HepG2 (cell line): ENCODE data around the gene GRK6. TPM values are rescaled to one million over a fixed set of nuclear protein-coding genes. Genes with fewer than 3 reads are reported as not detected.

Source experiments
- AGO1 ChIP-seq: fragments of 200-400 bp; formaldehyde crosslinking; IDR thresholded peaks from 2 replicates; pipeline ENCODE4 v1.6.1; 2017; ENCODE audit warnings: mild to moderate bottlenecking, low read depth, low read length, moderate library complexity; ENCODE audit not compliant: poor library complexity, severe bottlenecking
- FOXA1 ChIP-seq, 2 experiments: fragments of 450-650 bp in 1 of 2; sonication (generic) in 1 of 2; formaldehyde crosslinking in 1 of 2; IDR thresholded peaks; 2 replicates each; pipeline versions ENCODE4 v1.4.0 to v1.6.1; 2016 to 2020; ENCODE audit warnings: missing genetic modification reagents in 1 of 2
- GATAD1 ChIP-seq: IDR thresholded peaks from 2 replicates; pipeline ENCODE4 v1.6.1; 2016; ENCODE audit warnings: missing genetic modification reagents, missing compliant biosample characterization
- GTF3A ChIP-seq: sonication (generic); formaldehyde crosslinking; conservative IDR thresholded peaks from 2 replicates; pipeline ENCODE4 v1.4.0; 2020; ENCODE audit warnings: mild to moderate bottlenecking, missing genetic modification reagents
- NCOR1 ChIP-seq: fragments of 200-600 bp; sonication (generic); IDR thresholded peaks from 2 replicates; pipeline ENCODE4 v1.7.0; 2017; ENCODE audit warnings: antibody characterized with exemption, low read length, borderline replicate concordance
- NPAS2 ChIP-seq: sonication (generic); formaldehyde crosslinking; IDR thresholded peaks from 2 replicates; pipeline ENCODE4 v1.8.0; 2022; ENCODE audit warnings: mild to moderate bottlenecking, missing genetic modification reagents, borderline replicate concordance
- RFXANK ChIP-seq: IDR thresholded peaks from 2 replicates; pipeline ENCODE4 v1.6.1; 2016
- SNAPC2 ChIP-seq: sonication (generic); formaldehyde crosslinking; IDR thresholded peaks from 2 replicates; pipeline ENCODE4 v1.8.1; 2022; ENCODE audit warnings: mild to moderate bottlenecking, missing genetic modification reagents
- TAF1 ChIP-seq: sonication (generic); formaldehyde crosslinking; IDR thresholded peaks from 2 replicates; pipeline ENCODE4 v1.4.0; 2020; ENCODE audit warnings: missing genetic modification reagents
- ZKSCAN5 ChIP-seq: sonication (generic); formaldehyde crosslinking; IDR thresholded peaks from 2 replicates; pipeline ENCODE4 v1.5.1; 2020; ENCODE audit warnings: mild to moderate bottlenecking, missing genetic modification reagents
- ZMYM3 ChIP-seq: sonication (generic); formaldehyde crosslinking; IDR thresholded peaks from 2 replicates; pipeline ENCODE4 v1.5.1; 2020; ENCODE audit warnings: mild to moderate bottlenecking, missing genetic modification reagents
- ZNF337 ChIP-seq: sonication (generic); formaldehyde crosslinking; IDR thresholded peaks from 2 replicates; pipeline ENCODE4 v1.5.1; 2020; ENCODE audit warnings: missing genetic modification reagents, low read depth, mild to moderate bottlenecking, borderline replicate concordance
- ZNF343 ChIP-seq: sonication (generic); formaldehyde crosslinking; IDR thresholded peaks from 2 replicates; pipeline ENCODE4 v1.4.0; 2020; ENCODE audit warnings: mild to moderate bottlenecking, missing genetic modification reagents
- ZNF362 ChIP-seq: sonication (generic); formaldehyde crosslinking; IDR thresholded peaks from 2 replicates; pipeline ENCODE4 v1.4.0; 2020; ENCODE audit warnings: missing genetic modification reagents, mild to moderate bottlenecking, borderline replicate concordance
- ZNF432 ChIP-seq: sonication (generic); formaldehyde crosslinking; IDR thresholded peaks from 2 replicates; pipeline ENCODE4 v1.5.0; 2020; ENCODE audit warnings: missing genetic modification reagents, mild to moderate bottlenecking, borderline replicate concordance
- ZNF598 ChIP-seq: sonication (generic); formaldehyde crosslinking; IDR thresholded peaks from 2 replicates; pipeline ENCODE4 v1.5.1; 2020; ENCODE audit warnings: mild to moderate bottlenecking, missing genetic modification reagents, borderline replicate concordance
- ZNF761 ChIP-seq: sonication (generic); formaldehyde crosslinking; conservative IDR thresholded peaks from 2 replicates; pipeline ENCODE4 v1.4.0; 2020; ENCODE audit warnings: mild to moderate bottlenecking, missing genetic modification reagents
- polyA plus RNA-seq, 8 experiments: library from polyadenylated mRNA; depleted of rRNA in 3 of 8; stranded (reverse) in 7 of 8; unstranded in 1 of 8; fragments of >200 nt; fragmentation: Illumina TruSeq in 4 of 8; extraction: Trizol in 4 of 8; gene quantifications; 2 replicates each; pipeline versions ENCODE4 v1.2.1 to v1.2.3, GENCODE V29; 2011 to 2016; ENCODE audit warnings: low read depth in 4 of 8, missing spikeins in 1 of 8, mixed read lengths in 1 of 8; ENCODE audit not compliant: insufficient read depth in 1 of 8
- total RNA-seq, 5 experiments: library from RNA; depleted of rRNA; stranded (reverse); fragments of >200 nt; fragmentation: Illumina TruSeq; extraction: Trizol; gene quantifications; 2 replicates each; pipeline ENCODE4 v1.2.3, GENCODE V29; 2016; ENCODE audit warnings: low read depth in 1 of 5
- TF ChIP-seq, protein P1 (sequence below): IDR thresholded peaks from 2 replicates; pipeline ENCODE4 v1.6.1; 2016; ENCODE audit warnings: low read depth, control low read depth
- TF ChIP-seq, protein P2 (sequence below): sonication (generic); formaldehyde crosslinking; IDR thresholded peaks from 2 replicates; pipeline ENCODE4 v1.4.0; 2020; ENCODE audit warnings: mild to moderate bottlenecking, missing genetic modification reagents, borderline replicate concordance
- TF ChIP-seq, protein P3 (sequence below): sonication (generic); formaldehyde crosslinking; IDR thresholded peaks from 2 replicates; pipeline ENCODE4 v1.5.1; 2020; ENCODE audit warnings: missing genetic modification reagents, mild to moderate bottlenecking, borderline replicate concordance

GRK6 gene
- total and polyA plus RNA-seq, 2 of the 13 experiments (the other 11 are each of a cell fraction or from before 2014, with no cell fraction given): 13.2 to 19.9 TPM

DNA sequence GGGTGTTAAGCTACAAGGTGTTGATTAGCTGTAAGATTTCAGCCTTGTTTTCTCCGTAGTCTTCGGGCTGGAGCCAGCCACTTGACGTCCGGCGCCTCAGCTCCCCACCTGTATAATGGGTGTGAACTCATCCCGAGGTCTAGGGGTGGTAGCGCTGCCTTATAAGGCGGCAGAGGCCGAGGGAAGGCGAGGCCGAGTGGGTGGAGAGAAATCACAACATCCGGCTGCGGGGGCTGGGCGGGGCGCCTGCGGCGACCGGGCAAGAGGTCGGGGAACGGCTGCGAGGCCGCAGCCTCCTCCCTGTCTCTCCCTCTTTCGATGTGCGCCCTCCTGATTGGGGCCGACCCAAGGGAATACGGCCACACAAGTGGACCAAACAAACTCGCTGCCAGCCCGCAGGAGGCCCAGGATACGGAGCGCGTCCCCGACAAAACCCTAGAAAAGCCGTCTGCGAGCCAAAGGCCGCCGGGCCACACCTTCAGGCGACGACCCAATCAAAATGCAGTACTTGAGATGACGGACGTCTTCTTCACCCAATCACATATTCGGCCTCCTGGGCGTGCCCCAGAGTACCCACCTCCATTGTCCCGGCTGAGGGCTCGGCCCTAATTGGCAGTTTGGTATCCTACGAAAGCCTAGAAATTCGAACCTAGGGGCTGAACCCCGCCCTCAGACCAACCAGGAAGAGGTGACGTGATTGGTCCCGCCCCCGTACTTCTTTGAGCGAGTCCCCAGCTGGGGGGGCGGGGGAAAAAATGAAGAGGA lies 493 bp upstream of the GRK6 start (continued):
- TF ChIP-seq ZNF432 (CRISPR knock-in tag): no peak
- TF ChIP-seq FOXA1 (IDR thresholded peaks at IDR 0.05): no peak
- no peak for TF ChIP-seq FOXA1 (CRISPR knock-in tag; IDR thresholded peaks at IDR 0.05)
- TF ChIP-seq GTF3A (CRISPR knock-in tag): no peak
- TF ChIP-seq TAF1 (CRISPR knock-in tag): peak; percentile 62; the same call in 1 of the 2 replicates
- TF ChIP-seq ZNF362 (CRISPR knock-in tag): no peak
- TF ChIP-seq, protein P1, sequence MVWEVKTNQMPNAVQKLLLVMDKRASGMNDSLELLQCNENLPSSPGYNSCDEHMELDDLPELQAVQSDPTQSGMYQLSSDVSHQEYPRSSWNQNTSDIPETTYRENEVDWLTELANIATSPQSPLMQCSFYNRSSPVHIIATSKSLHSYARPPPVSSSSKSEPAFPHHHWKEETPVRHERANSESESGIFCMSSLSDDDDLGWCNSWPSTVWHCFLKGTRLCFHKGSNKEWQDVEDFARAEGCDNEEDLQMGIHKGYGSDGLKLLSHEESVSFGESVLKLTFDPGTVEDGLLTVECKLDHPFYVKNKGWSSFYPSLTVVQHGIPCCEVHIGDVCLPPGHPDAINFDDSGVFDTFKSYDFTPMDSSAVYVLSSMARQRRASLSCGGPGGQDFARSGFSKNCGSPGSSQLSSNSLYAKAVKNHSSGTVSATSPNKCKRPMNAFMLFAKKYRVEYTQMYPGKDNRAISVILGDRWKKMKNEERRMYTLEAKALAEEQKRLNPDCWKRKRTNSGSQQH (CRISPR knock-in tag): no peak
- TF ChIP-seq SNAPC2 (CRISPR knock-in tag): no peak
- TF ChIP-seq AGO1: no peak
- no peak for TF ChIP-seq ZKSCAN5
- TF ChIP-seq ZMYM3 (CRISPR knock-in tag): peak; percentile 99
- TF ChIP-seq ZNF761 (CRISPR knock-in tag): no peak
- TF ChIP-seq GATAD1: no peak; the same call in 1 of the 2 replicates
- TF ChIP-seq ZNF337 (CRISPR knock-in tag): 0 out of 2 replicates have a peak, but pooled peaks have one; percentile 42
- TF ChIP-seq, protein P2, sequence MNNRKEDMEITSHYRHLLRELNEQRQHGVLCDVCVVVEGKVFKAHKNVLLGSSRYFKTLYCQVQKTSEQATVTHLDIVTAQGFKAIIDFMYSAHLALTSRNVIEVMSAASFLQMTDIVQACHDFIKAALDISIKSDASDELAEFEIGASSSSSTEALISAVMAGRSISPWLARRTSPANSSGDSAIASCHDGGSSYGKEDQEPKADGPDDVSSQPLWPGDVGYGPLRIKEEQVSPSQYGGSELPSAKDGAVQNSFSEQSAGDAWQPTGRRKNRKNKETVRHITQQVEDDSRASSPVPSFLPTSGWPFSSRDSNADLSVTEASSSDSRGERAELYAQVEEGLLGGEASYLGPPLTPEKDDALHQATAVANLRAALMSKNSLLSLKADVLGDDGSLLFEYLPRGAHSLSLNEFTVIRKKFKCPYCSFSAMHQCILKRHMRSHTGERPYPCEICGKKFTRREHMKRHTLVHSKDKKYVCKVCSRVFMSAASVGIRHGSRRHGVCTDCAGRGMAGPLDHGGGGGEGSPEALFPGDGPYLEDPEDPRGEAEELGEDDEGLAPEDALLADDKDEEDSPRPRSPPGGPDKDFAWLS (CRISPR knock-in tag): no peak
- peak; percentile 33; the same call in 1 of the 2 replicates for TF ChIP-seq ZNF598 (CRISPR knock-in tag)
- peak; percentile 65; the same call in 1 of the 2 replicates for TF ChIP-seq NCOR1
- TF ChIP-seq, protein P3, sequence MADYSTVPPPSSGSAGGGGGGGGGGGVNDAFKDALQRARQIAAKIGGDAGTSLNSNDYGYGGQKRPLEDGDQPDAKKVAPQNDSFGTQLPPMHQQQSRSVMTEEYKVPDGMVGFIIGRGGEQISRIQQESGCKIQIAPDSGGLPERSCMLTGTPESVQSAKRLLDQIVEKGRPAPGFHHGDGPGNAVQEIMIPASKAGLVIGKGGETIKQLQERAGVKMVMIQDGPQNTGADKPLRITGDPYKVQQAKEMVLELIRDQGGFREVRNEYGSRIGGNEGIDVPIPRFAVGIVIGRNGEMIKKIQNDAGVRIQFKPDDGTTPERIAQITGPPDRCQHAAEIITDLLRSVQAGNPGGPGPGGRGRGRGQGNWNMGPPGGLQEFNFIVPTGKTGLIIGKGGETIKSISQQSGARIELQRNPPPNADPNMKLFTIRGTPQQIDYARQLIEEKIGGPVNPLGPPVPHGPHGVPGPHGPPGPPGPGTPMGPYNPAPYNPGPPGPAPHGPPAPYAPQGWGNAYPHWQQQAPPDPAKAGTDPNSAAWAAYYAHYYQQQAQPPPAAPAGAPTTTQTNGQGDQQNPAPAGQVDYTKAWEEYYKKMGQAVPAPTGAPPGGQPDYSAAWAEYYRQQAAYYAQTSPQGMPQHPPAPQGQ (CRISPR knock-in tag): no peak
- 0 out of 2 replicates have a peak, but pooled peaks have one; percentile 17 for TF ChIP-seq RFXANK
- no peak for TF ChIP-seq ZNF343 (CRISPR knock-in tag)
- TF ChIP-seq NPAS2 (CRISPR knock-in tag): no peak
